A549 (cell line): Measurements from ENCODE around the gene KRT3. TPM values are rescaled to one million over a fixed set of nuclear protein-coding genes. Genes with fewer than 3 reads are reported as not detected.

ENCODE experiments used
- ATAC-seq, 2 experiments: fragments of 200-7000 bp in 1 of 2; fragments of >200 bp in 1 of 2; cut with Nextera tagmentation in 1 of 2; cut with Tn5 transposase in 1 of 2; 3 replicates each; pipeline versions ENCODE4 v1.8.0 to v1.9.1; 2018 to 2020; ENCODE audit warnings: mild to moderate bottlenecking in 1 of 2, moderate library complexity in 1 of 2
- CTCF ChIA-PET: fragments of 300-600 bp; sonication (Branson Sonifier 250); formaldehyde crosslinking; extraction: SDS; loops from one replicate; lab custom pipeline; 2021; ENCODE audit warnings: antibody characterized with exemption, inconsistent platforms; lab: Yijun Ruan, JAX
- POLR2A ChIA-PET: fragments of 350-600 bp; formaldehyde crosslinking; extraction: SDS; loops from one replicate; lab custom pipeline; 2021; ENCODE audit warnings: antibody characterized with exemption, inconsistent platforms; lab: Yijun Ruan, JAX
- DNase-seq, 2 experiments: peaks; one replicate each; pipeline versions ENCODE4 v3.0.0 to v3.0.0-alpha.2; 2011 to 2016; ENCODE audit warnings: low read depth in 1 of 2, low spot score in 1 of 2
- FAIRE-seq: peaks from 2 replicates; lab custom pipeline; 2011; peaks lifted over from hg19 to GRCh38; lab: Jason Lieb, UNC
- H3K27ac ChIP-seq, 2 experiments: fragments of >200 bp; sonication (Bioruptor Twin); formaldehyde crosslinking; 3 replicates each; pipeline ENCODE4 v1.5.1; 2016 to 2017
- H3K4me1 ChIP-seq: fragments of >200 bp; sonication (Bioruptor Twin); formaldehyde crosslinking; 3 replicates; pipeline ENCODE4 v1.6.1; 2016
- H3K4me2 ChIP-seq: fragments of >200 bp; sonication (Bioruptor Twin); formaldehyde crosslinking; 3 replicates; pipeline ENCODE4 v1.6.1; 2016
- H3K4me3 ChIP-seq: fragments of >200 bp; sonication (Bioruptor Twin); formaldehyde crosslinking; 3 replicates; pipeline ENCODE4 v1.5.1; 2016
- H3K9me3 ChIP-seq: fragments of >200 bp; sonication (Bioruptor Twin); formaldehyde crosslinking; 3 replicates; pipeline ENCODE4 v1.6.1; 2016
- BCL3 ChIP-seq: fragments of >200 bp; sonication (Bioruptor Twin); formaldehyde crosslinking; IDR thresholded peaks from 3 replicates; pipeline ENCODE4 v1.6.1; 2016
- CHD2 ChIP-seq: fragments of 150-350 bp; IDR thresholded peaks from 2 replicates; pipeline ENCODE4 v1.6.1; 2014; ENCODE audit warnings: low read length; ENCODE audit not compliant: partially characterized antibody
- ESRRA ChIP-seq: fragments of 150-350 bp; IDR thresholded peaks from 2 replicates; pipeline ENCODE4 v1.6.1; 2014; ENCODE audit warnings: mild to moderate bottlenecking, low read length, borderline replicate concordance
- FOSB ChIP-seq: fragments of 250-450 bp; sonication (Bioruptor Pico); IDR thresholded peaks from 2 replicates; pipeline ENCODE4 v1.5.0; 2020; ENCODE audit warnings: mild to moderate bottlenecking, moderate library complexity
- FOSL2 ChIP-seq, 2 experiments: fragments of 450-650 bp in 1 of 2; fragments of >200 bp in 1 of 2; sonication (Bioruptor Twin) in 1 of 2; formaldehyde crosslinking; IDR thresholded peaks; 2 replicates each; pipeline versions ENCODE4 v1.5.0 to v1.6.1; 2016 to 2020; ENCODE audit warnings: mild to moderate bottlenecking in 1 of 2, moderate library complexity in 1 of 2
- HES2 ChIP-seq: fragments of >200 bp; sonication (Bioruptor Twin); formaldehyde crosslinking; IDR thresholded peaks from 2 replicates; pipeline ENCODE4 v1.6.1; 2016
- HEYL ChIP-seq: fragments of 250-450 bp; sonication (Bioruptor Pico); IDR thresholded peaks from 2 replicates; pipeline ENCODE4 v1.8.0; 2021; ENCODE audit warnings: mild to moderate bottlenecking, moderate library complexity
- HMGXB4 ChIP-seq: fragments of 250-450 bp; sonication (Bioruptor Pico); IDR thresholded peaks from 2 replicates; pipeline ENCODE4 v1.5.0; 2021; ENCODE audit warnings: mild to moderate bottlenecking, moderate library complexity, borderline replicate concordance
- HOXA7 ChIP-seq: fragments of 250-450 bp; sonication (Bioruptor Pico); IDR thresholded peaks from 2 replicates; pipeline ENCODE4 v1.5.0; 2020; ENCODE audit warnings: mild to moderate bottlenecking, moderate library complexity
- KDM1A ChIP-seq: fragments of 200-600 bp; sonication (generic); IDR thresholded peaks from 2 replicates; pipeline ENCODE4 v1.6.1; 2016; ENCODE audit warnings: low read depth, mild to moderate bottlenecking
- KDM5A ChIP-seq: fragments of 200-600 bp; sonication (generic); IDR thresholded peaks from 2 replicates; pipeline ENCODE4 v1.6.1; 2016; ENCODE audit warnings: antibody characterized with exemption, mild to moderate bottlenecking
- MAFK ChIP-seq: fragments of 450-650 bp; IDR thresholded peaks from 2 replicates; pipeline ENCODE4 v1.6.1; 2014; ENCODE audit not compliant: partially characterized antibody
- MAX ChIP-seq: IDR thresholded peaks from 2 replicates; pipeline ENCODE4 v1.6.1; 2012
- MYC ChIP-seq: IDR thresholded peaks from 2 replicates; pipeline ENCODE4 v1.6.1; 2012; ENCODE audit warnings: mild to moderate bottlenecking, inconsistent platforms, low read length, improper control_type of control experiment, borderline replicate concordance
- NFE2L2 ChIP-seq: fragments of 150-350 bp; conservative IDR thresholded peaks from 2 replicates; pipeline ENCODE4 v1.6.1; 2014; ENCODE audit warnings: low read length
- PBX3 ChIP-seq: IDR thresholded peaks from 2 replicates; pipeline ENCODE4 v1.6.1; 2012
- RARB ChIP-seq: fragments of 250-450 bp; sonication (Bioruptor Pico); IDR thresholded peaks from 2 replicates; pipeline ENCODE4 v1.8.0; 2021; ENCODE audit warnings: mild to moderate bottlenecking, moderate library complexity
- RCOR1 ChIP-seq: fragments of 150-350 bp; IDR thresholded peaks from 2 replicates; pipeline ENCODE4 v1.6.1; 2014; ENCODE audit warnings: antibody characterized with exemption, low read length, low read depth
- RFX5 ChIP-seq: fragments of 450-650 bp; IDR thresholded peaks from 2 replicates; pipeline ENCODE4 v1.7.1; 2014; ENCODE audit warnings: antibody characterized with exemption, mild to moderate bottlenecking, moderate library complexity
- SMC3 ChIP-seq: fragments of >200 bp; sonication (Bioruptor Twin); formaldehyde crosslinking; IDR thresholded peaks from 3 replicates; pipeline ENCODE4 v1.6.1; 2018; ENCODE audit warnings: inconsistent platforms
- ZSCAN20 ChIP-seq: fragments of 250-450 bp; sonication (Bioruptor Pico); IDR thresholded peaks from 2 replicates; pipeline ENCODE4 v1.8.0; 2022; ENCODE audit warnings: mild to moderate bottlenecking, moderate library complexity
- WGBS: methylation state at CpG from one replicate; pipeline ENCODE4 v1.1.6; 2017; ENCODE audit errors: missing lambda C conversion rate; 5-methylcytosine and 5-hydroxymethylcytosine counted together
- polyA plus RNA-seq, 4 experiments: library from polyadenylated mRNA; depleted of rRNA in 3 of 4; stranded (reverse); fragments of >200 nt; fragmentation: RNase III in 1 of 4; extraction: RNeasy Plus Mini Kit Qiagen cat#74134 plus additional on column Dnase treatment in 1 of 4; gene quantifications; 2 replicates in 3 of 4; 3 replicates in 1 of 4; pipeline ENCODE4 v1.2.3, GENCODE V29; 2011 to 2017

The KRT3 gene
- polyA plus RNA-seq, 2 of the 4 experiments (the other 2 are of a cell fraction) = 0.04 to 0.06 TPM

GRCh38 chr12:52756281-52756960 lies 39.5 kb downstream of the KRT3 start:
- POLR2A ChIA-PET = no interaction called here
- DNase-seq = no peak
- ATAC-seq = no peak

GRCh38 chr12:52755533-52755932 lies 40.4 kb downstream of the KRT3 start:
- TF ChIP-seq HOXA7 = no peak
- TF ChIP-seq KDM5A = no peak
- TF ChIP-seq RARB (CRISPR knock-in tag) = no peak
- no peak for TF ChIP-seq HES2
- no peak for TF ChIP-seq RFX5
- TF ChIP-seq FOSB (CRISPR knock-in tag) = no peak
- no peak for TF ChIP-seq KDM1A
- no peak for TF ChIP-seq MYC
- no peak for TF ChIP-seq RCOR1
- no peak for TF ChIP-seq FOSL2 (IDR thresholded peaks at IDR 0.05)
- no peak for TF ChIP-seq FOSL2 (CRISPR knock-in tag; IDR thresholded peaks at IDR 0.05)
- TF ChIP-seq SMC3 = no peak
- no peak for TF ChIP-seq ZSCAN20 (CRISPR knock-in tag)
- CTCF ChIA-PET = interaction anchor here (1.3 to 1.5 kb wide), 2 partner anchors 9 to 173 kb away, joined by 5 read pairs; no protein-coding TSS in a partner anchor
- no peak overlapping the region for H3K27ac ChIP-seq

More at GRCh38 chr12:52756281-52756960, 39.5 kb downstream of the KRT3 start:
- Histone ChIP-seq H3K27ac (no peak overlapping the region), H3K4me3 (no peak overlapping the region), H3K4me1 (no peaks in the 10 kb centered on the region), H3K9me3 (no peaks in the 10 kb centered on the region), H3K4me2 (no peak overlapping the region)
- CTCF ChIA-PET = interaction anchor here (1.3 to 1.5 kb wide), 2 partner anchors 10 to 173 kb away, joined by 5 read pairs; no protein-coding TSS in a partner anchor
- TF ChIP-seq HEYL (CRISPR knock-in tag) (no peak), BCL3 (no peak), MAFK (no peak), RARB (CRISPR knock-in tag) (no peak), ESRRA (no peak), FOSB (CRISPR knock-in tag) (no peak), NFE2L2 (no peak), MAX (no peak), KDM5A (no peak), CHD2 (no peak), PBX3 (no peak), HMGXB4 (no peak)
- 57% methylated on average over 8 of the region's 8 CpGs for WGBS
- FAIRE-seq = no peak

More at GRCh38 chr12:52755533-52755932, 40.4 kb downstream of the KRT3 start:
- no peak overlapping the region for H3K4me3 ChIP-seq
- FAIRE-seq (no peak), DNase-seq (no peak), ATAC-seq (no peak)
- POLR2A ChIA-PET = no interaction called here
- H3K9me3 ChIP-seq = no peaks in the 10 kb centered on the region
- no peaks in the 10 kb centered on the region for H3K4me1 ChIP-seq
- 62% methylated on average over 3 of the region's 3 CpGs for WGBS
- H3K4me2 ChIP-seq = no peak overlapping the region
